Suprapubic skin (tissue), 3 donors: ENCODE data around the gene TCERG1L.

Experiments used
- POLR2AphosphoS5 ChIP-seq, 3 donors: sonication (generic); formaldehyde crosslinking; IDR thresholded peaks; one replicate each; pipeline ENCODE4 v1.6.1; 2017; ENCODE audit warnings: antibody characterized with exemption in 3 of 3
- TF ChIP-seq, protein P1 (sequence below), 2 donors: fragments of 200-600 bp in 1 of 2; fragments of 450-650 bp in 1 of 2; sonication (generic) in 1 of 2; IDR thresholded peaks; one replicate each; pipeline ENCODE4 v1.5.1; 2016 to 2019; ENCODE audit warnings: antibody characterized with exemption in 2 of 2, mild to moderate bottlenecking in 1 of 2, moderate library complexity in 1 of 2

GRCh38 chr10:131248376-131249165 is 63.0 kb downstream of the TCERG1L start:
- TF ChIP-seq POLR2AphosphoS5 (IDR thresholded peaks at IDR 0.05): no peak
- TF ChIP-seq, protein P1, sequence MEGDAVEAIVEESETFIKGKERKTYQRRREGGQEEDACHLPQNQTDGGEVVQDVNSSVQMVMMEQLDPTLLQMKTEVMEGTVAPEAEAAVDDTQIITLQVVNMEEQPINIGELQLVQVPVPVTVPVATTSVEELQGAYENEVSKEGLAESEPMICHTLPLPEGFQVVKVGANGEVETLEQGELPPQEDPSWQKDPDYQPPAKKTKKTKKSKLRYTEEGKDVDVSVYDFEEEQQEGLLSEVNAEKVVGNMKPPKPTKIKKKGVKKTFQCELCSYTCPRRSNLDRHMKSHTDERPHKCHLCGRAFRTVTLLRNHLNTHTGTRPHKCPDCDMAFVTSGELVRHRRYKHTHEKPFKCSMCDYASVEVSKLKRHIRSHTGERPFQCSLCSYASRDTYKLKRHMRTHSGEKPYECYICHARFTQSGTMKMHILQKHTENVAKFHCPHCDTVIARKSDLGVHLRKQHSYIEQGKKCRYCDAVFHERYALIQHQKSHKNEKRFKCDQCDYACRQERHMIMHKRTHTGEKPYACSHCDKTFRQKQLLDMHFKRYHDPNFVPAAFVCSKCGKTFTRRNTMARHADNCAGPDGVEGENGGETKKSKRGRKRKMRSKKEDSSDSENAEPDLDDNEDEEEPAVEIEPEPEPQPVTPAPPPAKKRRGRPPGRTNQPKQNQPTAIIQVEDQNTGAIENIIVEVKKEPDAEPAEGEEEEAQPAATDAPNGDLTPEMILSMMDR (IDR thresholded peaks at IDR 0.05): no peak
